Pancreas (tissue), 10 donors: Measurements from ENCODE around the gene CCDC7. TPM values are rescaled to one million over a fixed set of nuclear protein-coding genes. Genes with fewer than 3 reads are reported as not detected.
"Not testable (repeated sequence)": the region's sequence is repeated elsewhere in the genome, so short reads cannot be mapped to it uniquely, and the experiment has no call there.

Source experiments
- ATAC-seq, 4 donors: fragments of 200-7000 bp; cut with Tn5 transposase; one replicate each; pipeline versions ENCODE4 v1.8.0 to v1.9.1; 2020; ENCODE audit warnings: mild to moderate bottlenecking in 4 of 4, moderate library complexity in 4 of 4
- DNase-seq, 6 donors: peaks; one replicate each; pipeline ENCODE4 v3.0.0-alpha.2; 2020
- FAIRE-seq: peaks from 2 replicates; lab custom pipeline; 2012; peaks lifted over from hg19 to GRCh38; lab: Jason Lieb, UNC
- H3K27ac ChIP-seq, 4 donors: fragments of 200-600 bp; sonication (generic); 1 replicate in 3 of 4; 2 replicates in 1 of 4; pipeline versions ENCODE4 v1.5.0 to v1.8.0; 2020
- H3K27me3 ChIP-seq, 4 donors: fragments of 200-600 bp; one replicate each; pipeline ENCODE4 v1.8.0; 2021
- H3K36me3 ChIP-seq, 3 donors: fragments of 200-600 bp; sonication (generic) in 1 of 3; one replicate each; pipeline versions ENCODE4 v1.5.0 to v1.8.0; 2020 to 2021
- H3K4me1 ChIP-seq, 3 donors: fragments of 200-600 bp; one replicate each; pipeline ENCODE4 v1.8.0; 2021
- H3K4me3 ChIP-seq, 4 donors: fragments of 200-600 bp; sonication (generic) in 2 of 4; one replicate each; pipeline versions ENCODE4 v1.5.0 to v1.8.0; 2020 to 2021
- H3K9me3 ChIP-seq, 4 donors: fragments of 200-600 bp; one replicate each; pipeline ENCODE4 v1.8.0; 2021
- WGBS, 2 donors: extraction: QIAGEN DNeasy Blood & Tissue Kit; methylation state at CpG; one replicate each; pipeline ENCODE4 v1.1.7; 2013; 5-methylcytosine and 5-hydroxymethylcytosine counted together
- intact Hi-C, 3 donors: fragments of 100-400 bp; cut with DNase I; formaldehyde crosslinking; loops; one replicate each; pipeline versions ENCODE4 v1.11.1 to v1.14.2; 2022
- polyA plus RNA-seq, 2 donors: library from polyadenylated mRNA; stranded (reverse); fragments of 200-250 nt; gene quantifications; one replicate each; pipeline ENCODE4 v1.2.3, GENCODE V29; 2013
- total RNA-seq, 6 donors: library from RNA; stranded (reverse); fragmentation: NEBNext Ultra II Directional in 4 of 6; extraction: Animal tissue kit (Norgen Biotek cat#: 25700) in 4 of 6; gene quantifications; one replicate each; pipeline versions ENCODE4 v1.2.1 to v1.2.4, GENCODE V29; 2021 to 2023
- TF ChIP-seq, protein P1 (sequence below), 4 donors: fragments of 200-600 bp; sonication (generic) in 3 of 4; IDR thresholded peaks; one replicate each; pipeline versions ENCODE4 v1.5.0 to v1.8.0; 2021; ENCODE audit warnings: antibody characterized with exemption in 4 of 4
- donor health status: healthy with polysubstance abuse.
- donor health status: DM: no; HTN: no; CAD: no; lungs with moderate emphysema.
- donor health status: DM: no; HTN: no; CAD: no.
- donor health status: control.
- donor health status: control.
- donor health status: Bipolar disorder and iron deficiency.
- donor health status: DM: yes; HTN: yes; CAD: no.
- donor health status: DM: no; HTN: no; CAD: no.
- donor health status: DM: no; HTN: no; CAD: no.
- donor health status: DM: yes; HTN: yes; CAD: no.

The CCDC7 gene
- total and polyA plus RNA-seq, 8 donors: 1.8 to 15.8 (median 7.8) TPM

DNA sequence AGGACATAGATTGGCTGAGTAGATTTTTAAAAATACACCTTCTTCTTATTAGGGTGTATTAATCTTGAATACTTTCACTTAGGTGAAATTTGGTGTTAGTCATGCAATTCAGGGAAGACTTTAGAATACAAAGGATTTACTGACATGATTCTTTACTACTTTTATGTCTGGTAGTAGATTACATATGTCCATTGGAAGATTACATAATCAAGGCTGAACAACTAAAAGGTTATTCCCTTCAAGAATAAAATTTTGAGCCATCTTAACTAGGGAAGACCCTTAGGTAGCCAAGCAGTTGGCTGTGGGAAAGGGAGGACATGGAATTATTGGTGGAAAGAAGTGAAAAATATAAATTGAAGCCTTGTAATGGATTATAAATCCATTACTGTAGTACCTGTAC lies 347.1 kb downstream of the CCDC7 start:
- no peaks in the 10 kb centered on the region for H3K9me3 ChIP-seq
- H3K4me3 ChIP-seq: no peak overlapping the region
- ATAC-seq (no peak), FAIRE-seq (no peak), DNase-seq (no peak)
- no peaks in the 10 kb centered on the region for H3K4me1 ChIP-seq
- no peak overlapping the region for H3K27ac ChIP-seq
- H3K36me3 ChIP-seq: no peaks in the 10 kb centered on the region
- TF ChIP-seq, protein P1, sequence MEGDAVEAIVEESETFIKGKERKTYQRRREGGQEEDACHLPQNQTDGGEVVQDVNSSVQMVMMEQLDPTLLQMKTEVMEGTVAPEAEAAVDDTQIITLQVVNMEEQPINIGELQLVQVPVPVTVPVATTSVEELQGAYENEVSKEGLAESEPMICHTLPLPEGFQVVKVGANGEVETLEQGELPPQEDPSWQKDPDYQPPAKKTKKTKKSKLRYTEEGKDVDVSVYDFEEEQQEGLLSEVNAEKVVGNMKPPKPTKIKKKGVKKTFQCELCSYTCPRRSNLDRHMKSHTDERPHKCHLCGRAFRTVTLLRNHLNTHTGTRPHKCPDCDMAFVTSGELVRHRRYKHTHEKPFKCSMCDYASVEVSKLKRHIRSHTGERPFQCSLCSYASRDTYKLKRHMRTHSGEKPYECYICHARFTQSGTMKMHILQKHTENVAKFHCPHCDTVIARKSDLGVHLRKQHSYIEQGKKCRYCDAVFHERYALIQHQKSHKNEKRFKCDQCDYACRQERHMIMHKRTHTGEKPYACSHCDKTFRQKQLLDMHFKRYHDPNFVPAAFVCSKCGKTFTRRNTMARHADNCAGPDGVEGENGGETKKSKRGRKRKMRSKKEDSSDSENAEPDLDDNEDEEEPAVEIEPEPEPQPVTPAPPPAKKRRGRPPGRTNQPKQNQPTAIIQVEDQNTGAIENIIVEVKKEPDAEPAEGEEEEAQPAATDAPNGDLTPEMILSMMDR (IDR thresholded peaks at IDR 0.05): no peak
- H3K27me3 ChIP-seq: no peaks in the 10 kb centered on the region
- intact Hi-C loops: no loop called here

DNA sequence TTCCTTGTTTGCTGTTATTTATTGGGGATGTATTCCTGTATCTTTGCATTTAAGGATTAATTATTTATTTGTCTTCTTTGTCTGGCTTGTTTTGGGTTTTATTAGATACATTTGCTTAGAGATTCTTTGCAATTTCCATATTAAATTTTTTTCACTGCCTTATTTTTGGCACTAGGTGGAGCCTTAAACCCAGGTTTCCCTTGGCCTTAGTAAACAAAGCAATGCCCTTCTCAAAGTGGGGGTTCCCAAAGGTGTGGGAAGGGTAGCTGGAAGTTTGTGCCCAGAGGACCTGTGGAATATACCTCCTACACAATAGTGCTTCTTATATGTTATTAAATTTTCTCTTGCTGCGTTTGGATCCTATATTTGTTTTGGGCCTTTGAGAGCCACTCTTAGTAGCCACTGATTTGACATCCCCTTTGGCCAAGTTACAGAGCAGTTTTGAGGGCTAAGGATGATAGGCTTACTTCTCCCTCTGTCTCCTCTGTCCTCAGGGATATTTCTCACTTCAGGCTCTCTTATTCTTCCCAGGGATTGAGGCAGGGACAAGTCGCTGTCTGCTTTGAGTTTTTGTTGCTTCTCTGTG lies 349.8 kb downstream of the CCDC7 start:
- TF ChIP-seq, protein P1 (IDR thresholded peaks at IDR 0.05): peak in 3 of 4 donors; percentile 33 to 53 (median 53)
- 55 to 57% methylated on average over 2 of the region's 2 CpGs for WGBS, 2 donors
- no peaks in the 10 kb centered on the region for H3K4me1 ChIP-seq
- H3K9me3 ChIP-seq: no peaks in the 10 kb centered on the region
- no peak overlapping the region for H3K27ac ChIP-seq
- no peaks in the 10 kb centered on the region for H3K27me3 ChIP-seq
- no peaks in the 10 kb centered on the region for H3K36me3 ChIP-seq
- no peak overlapping the region for H3K4me3 ChIP-seq
- intact Hi-C loops: loop anchor here in 2 of 3 donors (5.0 kb wide), 1 partner anchor 212 kb away; no protein-coding TSS in a partner anchor
- DNase-seq (no peak), FAIRE-seq (peak; percentile 73), ATAC-seq (peak in 3 of 4 donors; percentile 51 to 72 (median 68))

DNA sequence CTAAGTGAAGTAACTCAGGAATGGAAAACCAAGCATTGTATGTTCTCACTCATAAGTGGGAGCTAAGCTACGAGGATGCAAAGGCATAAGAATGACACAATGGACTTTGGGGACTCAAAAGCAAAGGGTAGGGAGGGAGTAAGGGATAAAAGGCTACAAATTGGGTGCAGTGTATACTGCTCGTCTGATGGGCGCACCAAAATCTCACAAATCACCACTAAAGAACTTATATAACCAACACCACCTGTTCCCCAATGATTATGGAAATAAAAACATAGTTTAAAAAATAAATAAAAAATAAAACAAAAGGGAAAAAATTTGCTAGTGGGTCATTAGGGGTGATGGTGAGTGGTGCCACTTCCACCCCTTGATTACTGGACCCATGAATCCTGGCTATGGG lies 351.5 kb downstream of the CCDC7 start:
- WGBS, 2 donors: 92 to 94% methylated on average over 3 of the region's 3 CpGs
- not testable (repeated sequence) for DNase-seq
- intact Hi-C loops: loop anchor here in 2 of 3 donors (5.0 kb wide), 1 partner anchor 210 kb away; no protein-coding TSS in a partner anchor

DNA sequence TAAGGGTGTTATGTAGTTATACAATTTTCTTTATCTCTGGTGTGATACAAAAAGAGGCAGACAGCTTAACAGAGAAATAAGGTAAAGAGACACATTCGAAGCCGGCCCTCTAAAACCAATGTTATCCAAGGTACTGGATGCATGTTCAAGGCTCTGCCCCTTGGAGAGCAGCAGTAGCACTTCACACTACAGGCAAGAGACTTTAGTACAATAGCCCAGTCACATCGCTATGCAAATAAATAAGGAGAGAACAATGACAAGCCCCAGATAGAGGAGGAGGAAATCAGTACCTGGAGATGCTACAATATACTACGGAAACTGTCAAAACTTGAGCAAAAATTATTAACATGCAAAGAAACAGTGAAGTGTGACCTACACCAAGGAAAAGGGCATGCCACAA lies 401.0 kb downstream of the CCDC7 start:
- no peaks in the 10 kb centered on the region for H3K4me1 ChIP-seq
- intact Hi-C loops: no loop called here
- H3K4me3 ChIP-seq: no peak overlapping the region
- 82 to 90% methylated on average over 4 of the region's 4 CpGs for WGBS, 2 donors
- FAIRE-seq (no peak), DNase-seq (no peak), ATAC-seq (no peak)
- TF ChIP-seq, protein P1 (IDR thresholded peaks at IDR 0.05): no peak
- H3K27me3 ChIP-seq: no peaks in the 10 kb centered on the region
- H3K36me3 ChIP-seq: no peaks in the 10 kb centered on the region
- H3K27ac ChIP-seq: no peak overlapping the region
- H3K9me3 ChIP-seq: no peaks in the 10 kb centered on the region

More for the DNA sequence above, 351.5 kb downstream of the CCDC7 start:
- not testable (repeated sequence) for H3K27ac ChIP-seq, H3K4me1 ChIP-seq, ATAC-seq, FAIRE-seq, H3K9me3 ChIP-seq, H3K4me3 ChIP-seq, H3K36me3 ChIP-seq, H3K27me3 ChIP-seq

DNA sequence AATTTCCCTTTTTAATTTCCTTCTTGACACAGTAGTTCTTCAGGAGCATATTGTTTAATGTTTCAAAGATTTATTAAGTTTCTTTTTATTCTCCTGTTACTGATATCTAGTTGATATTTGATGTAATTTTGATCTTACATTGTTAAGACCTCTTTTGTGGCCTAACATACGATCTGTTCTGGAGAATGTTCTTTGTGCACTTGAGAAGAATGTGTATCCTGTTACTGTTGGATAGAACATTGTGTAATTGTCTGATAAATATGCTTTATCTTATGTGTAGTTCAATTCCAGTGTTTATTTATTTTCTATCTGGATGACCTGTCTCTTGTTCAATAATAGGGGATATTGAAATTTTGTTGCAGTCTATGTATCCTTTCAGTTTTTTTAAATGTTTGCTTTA lies 405.4 kb downstream of the CCDC7 start:
- H3K4me1 ChIP-seq: no peaks in the 10 kb centered on the region
- H3K4me3 ChIP-seq: no peak overlapping the region
- 0% methylated on average over 1 of the region's 1 CpG for WGBS, 2 donors
- H3K36me3 ChIP-seq: no peaks in the 10 kb centered on the region
- intact Hi-C loops: no loop called here
- TF ChIP-seq, protein P1 (IDR thresholded peaks at IDR 0.05): no peak
- no peaks in the 10 kb centered on the region for H3K9me3 ChIP-seq
- no peak overlapping the region for H3K27ac ChIP-seq
- no peak for ATAC-seq
- no peaks in the 10 kb centered on the region for H3K27me3 ChIP-seq
- DNase-seq: no peak
- FAIRE-seq: no peak
